Mucosa of rectum (tissue), 2 donors: ENCODE results near the gene RBM12.
A peak's percentile ranks its signal among the peaks of the same experiment; 100 is the strongest.

ENCODE experiments used
- H3K27ac ChIP-seq, 2 donors: one replicate each; pipeline ENCODE4 v1.7.0; 2013; ENCODE audit warnings: inconsistent platforms in 2 of 2, low read depth in 2 of 2, low read length in 2 of 2
- H3K27me3 ChIP-seq, 2 donors: one replicate each; pipeline ENCODE4 v1.7.0; 2013; ENCODE audit warnings: low read length in 2 of 2; ENCODE audit not compliant: control insufficient read depth in 2 of 2, insufficient read depth in 2 of 2
- H3K36me3 ChIP-seq, 2 donors: one replicate each; pipeline ENCODE4 v1.7.0; 2013; ENCODE audit warnings: low read length in 2 of 2; ENCODE audit not compliant: control insufficient read depth in 2 of 2, insufficient read depth in 2 of 2
- H3K4me1 ChIP-seq, 2 donors: one replicate each; pipeline ENCODE4 v1.7.0; 2013; ENCODE audit warnings: low read length in 2 of 2, mild to moderate bottlenecking in 1 of 2; ENCODE audit not compliant: control insufficient read depth in 2 of 2, insufficient read depth in 2 of 2
- H3K4me3 ChIP-seq, 2 donors: one replicate each; pipeline ENCODE4 v1.7.0; 2013; ENCODE audit warnings: low read length in 2 of 2
- H3K9ac ChIP-seq, 2 donors: one replicate each; pipeline ENCODE4 v1.7.0; 2013; ENCODE audit warnings: low read length in 2 of 2, low read depth in 1 of 2, mild to moderate bottlenecking in 1 of 2
- H3K9me3 ChIP-seq, 2 donors: one replicate each; pipeline ENCODE4 v1.7.0; 2013; ENCODE audit warnings: low read length in 2 of 2; ENCODE audit not compliant: control insufficient read depth in 2 of 2
- donor health status: healthy.
- donor health status: Normal muscosa, but diverticular disease.

RBM12 gene

GRCh38 chr20:35669681-35670080 lies 5.0 kb upstream of the RBM12 start:
- Histone ChIP-seq H3K4me3 (no peak overlapping the region), H3K36me3 (peaks cover 35 to 41% of the 10 kb centered on the region in 2 donors), H3K27ac (no peak overlapping the region), H3K27me3 (no peaks in the 10 kb centered on the region), H3K9ac (no peak overlapping the region), H3K9me3 (no peaks in the 10 kb centered on the region), H3K4me1 (peaks cover 0 to 3% of the 10 kb centered on the region in 2 donors)

- H3K4me3 ChIP-seq, result no peak overlapping the region
- no peak overlapping the region for H3K27ac ChIP-seq
- H3K9ac ChIP-seq, result no peak overlapping the region
- H3K27me3 ChIP-seq, result no peaks in the 10 kb centered on the region
- H3K4me1 ChIP-seq, result peaks cover 0 to 3% of the 10 kb centered on the region in 2 donors
- H3K36me3 ChIP-seq, result peaks cover 30 to 37% of the 10 kb centered on the region in 2 donors
- H3K9me3 ChIP-seq, result no peaks in the 10 kb centered on the region
Measured at GRCh38 chr20:35669221-35669620, 4.5 kb upstream of the RBM12 start.

GRCh38 chr20:35665949-35666288 lies 1.2 kb upstream of the RBM12 start:
- H3K4me1 ChIP-seq, result peaks cover 17 to 22% of the 10 kb centered on the region in 2 donors
- H3K27ac ChIP-seq, result no peak overlapping the region
- no peak overlapping the region for H3K4me3 ChIP-seq
- H3K36me3 ChIP-seq, result peaks cover 14 to 22% of the 10 kb centered on the region in 2 donors
- H3K9ac ChIP-seq, result no peak overlapping the region
- H3K9me3 ChIP-seq, result no peaks in the 10 kb centered on the region
- no peaks in the 10 kb centered on the region for H3K27me3 ChIP-seq

GRCh38 chr20:35663516-35664465 lies 909 bp downstream of the RBM12 start:
- H3K9me3 ChIP-seq, result no peaks in the 10 kb centered on the region
- H3K27me3 ChIP-seq, result no peaks in the 10 kb centered on the region
- H3K27ac ChIP-seq, result peak overlapping the region; percentile 95 to 98
- H3K36me3 ChIP-seq, result peaks cover 0 to 2% of the 10 kb centered on the region in 2 donors
- H3K9ac ChIP-seq, result peak overlapping the region; percentile 89 to 99
- H3K4me1 ChIP-seq, result peaks cover 17 to 26% of the 10 kb centered on the region in 2 donors
- peak overlapping the region; percentile 86 to 98 for H3K4me3 ChIP-seq

- no peaks in the 10 kb centered on the region for H3K9me3 ChIP-seq
- peaks cover 17 to 26% of the 10 kb centered on the region in 2 donors for H3K4me1 ChIP-seq
- peak overlapping the region in 1 of 2 donors; percentile 98 for H3K4me3 ChIP-seq
- no peak overlapping the region for H3K27ac ChIP-seq
- peak overlapping the region in 1 of 2 donors; percentile 35 for H3K9ac ChIP-seq
- no peaks in the 10 kb centered on the region for H3K27me3 ChIP-seq
- no peaks in the 10 kb centered on the region for H3K36me3 ChIP-seq
Measured at GRCh38 chr20:35662551-35662950, 2.1 kb downstream of the RBM12 start.

- H3K9ac ChIP-seq, result no peak overlapping the region
Measured at GRCh38 chr20:35661908-35662307, 2.8 kb downstream of the RBM12 start.

GRCh38 chr20:35661053-35661452 lies 3.6 kb downstream of the RBM12 start:
- Histone ChIP-seq H3K27me3 (no peaks in the 10 kb centered on the region), H3K4me3 (no peak overlapping the region), H3K9ac (no peak overlapping the region), H3K4me1 (peaks cover 19 to 26% of the 10 kb centered on the region in 2 donors), H3K9me3 (no peaks in the 10 kb centered on the region), H3K27ac (no peak overlapping the region), H3K36me3 (no peaks in the 10 kb centered on the region)

More at GRCh38 chr20:35661908-35662307, 2.8 kb downstream of the RBM12 start:
- Histone ChIP-seq H3K36me3 (no peaks in the 10 kb centered on the region), H3K27ac (no peak overlapping the region), H3K4me1 (peaks cover 17 to 26% of the 10 kb centered on the region in 2 donors), H3K4me3 (no peak overlapping the region), H3K9me3 (no peaks in the 10 kb centered on the region), H3K27me3 (no peaks in the 10 kb centered on the region)

- H3K9me3 ChIP-seq, result no peaks in the 10 kb centered on the region
- H3K4me1 ChIP-seq, result peaks cover 19 to 26% of the 10 kb centered on the region in 2 donors
- no peak overlapping the region for H3K9ac ChIP-seq
- no peaks in the 10 kb centered on the region for H3K27me3 ChIP-seq
- no peak overlapping the region for H3K27ac ChIP-seq
- peaks cover under 1% of the 10 kb centered on the region in 2 donors for H3K36me3 ChIP-seq
- no peak overlapping the region for H3K4me3 ChIP-seq
Measured at GRCh38 chr20:35660122-35660937, 4.4 kb downstream of the RBM12 start.

- no peaks in the 10 kb centered on the region for H3K9me3 ChIP-seq
- H3K4me1 ChIP-seq, result peaks cover 9% of the 10 kb centered on the region in 2 donors
- H3K27ac ChIP-seq, result no peak overlapping the region
- no peaks in the 10 kb centered on the region for H3K27me3 ChIP-seq
- H3K36me3 ChIP-seq, result peaks cover 26 to 29% of the 10 kb centered on the region in 2 donors
- no peak overlapping the region for H3K9ac ChIP-seq
- H3K4me3 ChIP-seq, result no peak overlapping the region
Measured at GRCh38 chr20:35657271-35657670, 7.4 kb downstream of the RBM12 start.

- Histone ChIP-seq H3K9me3 (no peaks in the 10 kb centered on the region), H3K36me3 (peaks cover 26 to 31% of the 10 kb centered on the region in 2 donors), H3K4me3 (no peak overlapping the region), H3K27me3 (no peaks in the 10 kb centered on the region), H3K27ac (no peak overlapping the region), H3K4me1 (peaks cover 0 to 2% of the 10 kb centered on the region in 2 donors), H3K9ac (no peak overlapping the region)
Measured at GRCh38 chr20:35654415-35654814, 10.3 kb downstream of the RBM12 start.
